HFFc6 (cell line): ENCODE data around the gene HRH1. TPM values are rescaled to one million over a fixed set of nuclear protein-coding genes. Genes with fewer than 3 reads are reported as not detected.

Experiments
- DNase-seq: peaks from one replicate; pipeline ENCODE4 v3.0.0-alpha.2; 2018
- H3K27ac Mint-ChIP-seq: 2 replicates; pipeline ENCODE4 v1.8.0; 2020; ENCODE audit warnings: mild to moderate bottlenecking, mixed read lengths
- H3K27me3 Mint-ChIP-seq: 2 replicates; pipeline ENCODE4 v1.8.0; 2021; ENCODE audit warnings: mild to moderate bottlenecking, moderate library complexity, mixed read lengths; ENCODE audit not compliant: insufficient read depth
- H3K36me3 Mint-ChIP-seq: 2 replicates; pipeline ENCODE4 v1.8.0; 2021; ENCODE audit warnings: low read depth, mixed read lengths
- H3K4me1 Mint-ChIP-seq: 2 replicates; pipeline ENCODE4 v1.8.0; 2020; ENCODE audit warnings: low read depth, mixed read lengths
- H3K4me3 Mint-ChIP-seq: 2 replicates; pipeline ENCODE4 v1.8.0; 2020; ENCODE audit warnings: mild to moderate bottlenecking, moderate library complexity, mixed read lengths
- H3K9me3 Mint-ChIP-seq: 2 replicates; pipeline ENCODE4 v1.8.0; 2020; ENCODE audit warnings: mild to moderate bottlenecking, mixed read lengths
- CTCF ChIP-seq: fragments of 200-600 bp; sonication (generic); IDR thresholded peaks from 2 replicates; pipeline ENCODE4 v1.5.0; 2021; ENCODE audit warnings: antibody characterized with exemption, mild to moderate bottlenecking
- total RNA-seq, 6 experiments: library from RNA; stranded (reverse); fragmentation: NEBNext Ultra II Directional; extraction: Animal tissue kit (Norgen Biotek cat#: 25700); gene quantifications; 2 replicates in 1 of 6; 3 replicates in 5 of 6; pipeline ENCODE4 v1.2.3, GENCODE V29; 2021

HRH1 gene
- total RNA-seq, 6 experiments from 2014 or later, result 4.9 to 8.4 (median 6.4) TPM

GRCh38 chr3:11271986-11272904 is 118.0 kb downstream of the HRH1 start, which contains the start of gene ATG7:
Gene ATG7, plus strand, starts transcription at chr3:11272397. Its CDS starts 26,299 bp downstream, at chr3:11298696.
- H3K27ac Mint-ChIP-seq, result peak within 1 kb of the TSS; percentile 95
- peaks cover 31% of the 10 kb centered on the region for H3K36me3 Mint-ChIP-seq
- no peaks in the 10 kb centered on the region for H3K27me3 Mint-ChIP-seq
- H3K4me1 Mint-ChIP-seq, result peaks cover 49% of the 10 kb centered on the region
- peak within 1 kb of the TSS; percentile 98 for H3K4me3 Mint-ChIP-seq
- peak; percentile 94 for DNase-seq
- no peak; the same call in none of the 2 replicates for TF ChIP-seq CTCF
- H3K9me3 Mint-ChIP-seq, result no peaks in the 10 kb centered on the region

- Mint-ChIP-seq H3K4me1 (peaks cover 57% of the 10 kb centered on the region), H3K4me3 (peak overlapping the region; percentile 98), H3K27ac (peak overlapping the region; percentile 95), H3K27me3 (no peaks in the 10 kb centered on the region), H3K36me3 (peaks cover 33% of the 10 kb centered on the region), H3K9me3 (no peaks in the 10 kb centered on the region)
- no peak for TF ChIP-seq CTCF
- peak; percentile 18 for DNase-seq
These were observed 118.7 kb downstream of the HRH1 start for GRCh38 chr3:11272906-11273574.

GRCh38 chr3:11273891-11274291 is 119.6 kb downstream of the HRH1 start:
- Mint-ChIP-seq H3K4me3 (peak overlapping the region; percentile 98), H3K4me1 (peaks cover 66% of the 10 kb centered on the region), H3K27ac (peak overlapping the region; percentile 95)

GRCh38 chr3:11274566-11275142 is 120.4 kb downstream of the HRH1 start:
- H3K4me3 Mint-ChIP-seq, result peak overlapping the region; percentile 98; the same call in 1 of the 2 replicates
- H3K9me3 Mint-ChIP-seq, result no peaks in the 10 kb centered on the region
- H3K4me1 Mint-ChIP-seq, result peaks cover 73% of the 10 kb centered on the region
- H3K36me3 Mint-ChIP-seq, result peaks cover 34% of the 10 kb centered on the region
- H3K27ac Mint-ChIP-seq, result peak overlapping the region; percentile 6; the same call in 1 of the 2 replicates
- no peaks in the 10 kb centered on the region for H3K27me3 Mint-ChIP-seq
- DNase-seq, result no peak
- TF ChIP-seq CTCF, result no peak

More at GRCh38 chr3:11273891-11274291, 119.6 kb downstream of the HRH1 start:
- Mint-ChIP-seq H3K36me3 (peaks cover 33% of the 10 kb centered on the region), H3K9me3 (no peaks in the 10 kb centered on the region), H3K27me3 (no peaks in the 10 kb centered on the region)
- no peak for TF ChIP-seq CTCF
- DNase-seq, result no peak

GRCh38 chr3:11275926-11276325 is 121.6 kb downstream of the HRH1 start:
- Mint-ChIP-seq H3K27ac (peak overlapping the region; percentile 70; the same call in 1 of the 2 replicates), H3K4me1 (peaks cover 81% of the 10 kb centered on the region), H3K27me3 (no peaks in the 10 kb centered on the region), H3K4me3 (no peak overlapping the region), H3K9me3 (no peaks in the 10 kb centered on the region), H3K36me3 (peaks cover 46% of the 10 kb centered on the region)
- no peak for TF ChIP-seq CTCF
- no peak for DNase-seq
